ENCODE data around the gene ARMC9. TPM values are rescaled to one million over a fixed set of nuclear protein-coding genes. Genes with fewer than 3 reads are reported as not detected.

Gene ARMC9
- total RNA-seq, 1 donor from 2014 or later: 35.2 TPM

DNA sequence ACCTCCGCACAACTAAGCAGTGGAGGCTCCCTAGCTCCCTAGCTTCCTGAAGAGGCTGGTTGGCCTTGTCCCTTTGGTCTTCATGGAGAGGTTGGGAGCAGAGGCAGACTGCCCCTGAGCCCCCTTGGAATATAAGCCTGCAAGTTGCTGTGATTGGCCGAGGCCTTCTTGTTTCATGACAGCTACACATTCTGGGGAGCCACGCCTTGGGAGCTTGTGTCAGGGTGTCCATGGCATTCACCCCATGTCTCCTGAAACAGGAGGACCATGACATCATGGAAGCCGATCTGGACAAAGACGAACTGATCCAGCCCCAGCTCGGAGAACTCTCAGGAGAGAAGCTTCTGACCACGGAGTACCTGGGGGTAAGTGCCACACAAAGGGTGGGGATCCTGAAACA is 133.1 kb downstream of the ARMC9 start:
- no peak overlapping the region for H3K4me3 Mint-ChIP-seq

GRCh38 chr2:231332388-231332787 is 134.0 kb downstream of the ARMC9 start:
- Mint-ChIP-seq H3K36me3 (peaks cover 31% of the 10 kb centered on the region), H3K27me3 (no peaks in the 10 kb centered on the region), H3K4me1 (ENCODE audit: unreplicated experiment) (no peaks in the 10 kb centered on the region), H3K4me3 (no peak overlapping the region), H3K27ac (no peak overlapping the region), H3K9me3 (peaks cover 3% of the 10 kb centered on the region)
- no peak for DNase-seq (ENCODE audit: extremely low spot score, unreplicated experiment)
- TF ChIP-seq, protein P1, sequence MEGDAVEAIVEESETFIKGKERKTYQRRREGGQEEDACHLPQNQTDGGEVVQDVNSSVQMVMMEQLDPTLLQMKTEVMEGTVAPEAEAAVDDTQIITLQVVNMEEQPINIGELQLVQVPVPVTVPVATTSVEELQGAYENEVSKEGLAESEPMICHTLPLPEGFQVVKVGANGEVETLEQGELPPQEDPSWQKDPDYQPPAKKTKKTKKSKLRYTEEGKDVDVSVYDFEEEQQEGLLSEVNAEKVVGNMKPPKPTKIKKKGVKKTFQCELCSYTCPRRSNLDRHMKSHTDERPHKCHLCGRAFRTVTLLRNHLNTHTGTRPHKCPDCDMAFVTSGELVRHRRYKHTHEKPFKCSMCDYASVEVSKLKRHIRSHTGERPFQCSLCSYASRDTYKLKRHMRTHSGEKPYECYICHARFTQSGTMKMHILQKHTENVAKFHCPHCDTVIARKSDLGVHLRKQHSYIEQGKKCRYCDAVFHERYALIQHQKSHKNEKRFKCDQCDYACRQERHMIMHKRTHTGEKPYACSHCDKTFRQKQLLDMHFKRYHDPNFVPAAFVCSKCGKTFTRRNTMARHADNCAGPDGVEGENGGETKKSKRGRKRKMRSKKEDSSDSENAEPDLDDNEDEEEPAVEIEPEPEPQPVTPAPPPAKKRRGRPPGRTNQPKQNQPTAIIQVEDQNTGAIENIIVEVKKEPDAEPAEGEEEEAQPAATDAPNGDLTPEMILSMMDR (conservative IDR thresholded peaks at IDR 0.05): no peak

More for the DNA sequence above, 133.1 kb downstream of the ARMC9 start:
- Mint-ChIP-seq H3K27ac (no peak overlapping the region), H3K27me3 (no peaks in the 10 kb centered on the region), H3K9me3 (peaks cover 3% of the 10 kb centered on the region), H3K4me1 (ENCODE audit: unreplicated experiment) (no peaks in the 10 kb centered on the region), H3K36me3 (peaks cover 31% of the 10 kb centered on the region)
- DNase-seq (ENCODE audit: extremely low spot score, unreplicated experiment): no peak
- TF ChIP-seq, protein P1 (conservative IDR thresholded peaks at IDR 0.05): no peak

DNA sequence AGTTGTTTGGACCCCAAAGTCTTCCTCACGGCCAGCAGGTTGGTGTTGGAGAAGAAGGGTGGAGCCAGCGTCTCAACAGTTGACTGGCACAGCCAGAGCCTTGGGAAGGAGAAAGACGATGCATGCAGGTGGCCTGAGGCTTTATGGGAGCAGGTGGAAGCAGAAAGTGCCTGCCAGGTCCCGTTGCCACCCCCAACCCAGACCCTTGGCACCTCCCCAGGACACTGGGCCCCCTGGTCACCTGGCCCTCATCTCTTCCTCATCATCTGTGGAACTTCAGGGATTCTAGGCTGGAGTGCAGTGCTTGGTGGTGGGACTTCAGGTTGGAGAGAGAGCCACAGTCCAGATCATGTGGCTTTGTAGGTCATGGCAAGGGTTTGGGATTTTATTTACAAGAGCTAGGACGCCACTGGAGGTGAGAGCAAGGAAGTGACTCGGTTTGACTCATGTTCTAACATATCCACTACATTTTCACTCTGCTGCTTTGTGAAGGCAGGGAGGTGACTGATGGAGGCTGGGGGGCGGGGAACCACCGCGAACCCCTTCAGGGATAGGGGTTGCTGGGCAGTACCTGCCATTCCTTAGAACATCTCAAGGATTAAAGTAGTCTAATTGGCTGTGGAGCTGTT is 134.6 kb downstream of the ARMC9 start:
- TF ChIP-seq, protein P1 (conservative IDR thresholded peaks at IDR 0.05): no peak
- DNase-seq (ENCODE audit: extremely low spot score, unreplicated experiment): no peak
- H3K27ac Mint-ChIP-seq: no peak overlapping the region
- H3K9me3 Mint-ChIP-seq: peaks cover 3% of the 10 kb centered on the region
- peaks cover 31% of the 10 kb centered on the region for H3K36me3 Mint-ChIP-seq
- H3K27me3 Mint-ChIP-seq: no peaks in the 10 kb centered on the region
- H3K4me1 Mint-ChIP-seq (ENCODE audit: unreplicated experiment): no peaks in the 10 kb centered on the region
- no peak overlapping the region for H3K4me3 Mint-ChIP-seq

DNA sequence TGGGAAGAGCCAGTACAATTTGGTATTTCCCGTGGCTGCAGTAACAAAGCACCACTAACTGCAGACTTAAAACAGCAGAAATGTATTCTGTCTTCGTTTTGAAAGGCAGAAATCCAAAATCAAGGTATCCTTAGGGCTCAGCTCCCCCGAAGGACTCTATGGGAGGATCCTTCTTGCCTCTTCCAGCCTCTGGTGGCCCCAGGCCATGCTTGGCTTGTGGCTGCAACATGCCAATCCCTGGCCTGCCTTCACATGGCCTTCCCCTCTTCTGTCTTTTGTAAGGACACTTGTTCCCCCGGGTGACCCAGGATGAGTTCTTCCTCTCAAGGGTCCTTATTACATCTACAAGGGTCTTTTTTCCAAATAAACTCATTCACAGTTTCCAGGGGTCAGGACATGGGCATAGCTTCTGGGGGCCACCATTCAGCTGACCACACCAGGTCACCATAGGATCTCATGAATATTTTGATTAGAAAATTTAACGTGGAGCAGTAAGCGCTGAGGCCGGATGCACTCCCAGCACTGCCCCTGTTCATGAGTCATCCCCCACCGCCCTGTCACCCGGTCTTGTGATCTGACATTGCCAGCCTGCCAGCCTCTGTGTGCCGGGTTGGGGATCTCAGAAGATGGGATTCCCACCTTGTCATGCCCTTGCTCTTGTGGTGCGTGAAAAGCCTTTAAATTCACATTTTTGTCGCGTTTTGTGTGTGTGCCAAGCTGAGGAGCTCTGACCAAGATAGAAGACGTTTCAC is 135.9 kb downstream of the ARMC9 start:
- Mint-ChIP-seq H3K36me3 (peaks cover 31% of the 10 kb centered on the region), H3K27ac (no peak overlapping the region)

DNA sequence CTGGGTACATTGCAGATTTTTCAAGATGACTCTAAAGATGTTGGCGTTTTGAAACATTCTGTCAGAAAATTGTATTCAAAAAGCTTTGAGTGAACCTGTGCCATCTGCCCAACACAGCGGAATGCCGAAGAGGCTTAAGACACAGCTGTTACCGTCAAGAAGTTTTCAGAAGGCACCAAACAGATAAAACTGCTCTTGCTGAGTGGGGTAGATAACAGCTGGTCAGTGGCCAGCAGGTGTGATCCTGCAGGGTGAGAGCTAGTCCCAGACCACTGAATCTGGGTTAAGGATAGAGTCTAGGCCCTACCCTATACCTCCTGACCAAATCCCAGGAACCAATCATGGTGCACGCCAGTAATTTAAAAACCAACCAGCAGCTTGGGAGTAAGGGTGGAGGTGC is 136.6 kb downstream of the ARMC9 start:
- H3K27ac Mint-ChIP-seq: no peak overlapping the region
- no peak overlapping the region for H3K4me3 Mint-ChIP-seq
- no peak for DNase-seq (ENCODE audit: extremely low spot score, unreplicated experiment)
- TF ChIP-seq, protein P1 (conservative IDR thresholded peaks at IDR 0.05): no peak
- peaks cover 25% of the 10 kb centered on the region for H3K36me3 Mint-ChIP-seq
- no peaks in the 10 kb centered on the region for H3K4me1 Mint-ChIP-seq (ENCODE audit: unreplicated experiment)
- peaks cover 3% of the 10 kb centered on the region for H3K9me3 Mint-ChIP-seq
- no peaks in the 10 kb centered on the region for H3K27me3 Mint-ChIP-seq

More for the DNA sequence above, 135.9 kb downstream of the ARMC9 start:
- DNase-seq (ENCODE audit: extremely low spot score, unreplicated experiment): no peak
- H3K27me3 Mint-ChIP-seq: no peaks in the 10 kb centered on the region
- no peak overlapping the region for H3K4me3 Mint-ChIP-seq
- peaks cover 3% of the 10 kb centered on the region for H3K9me3 Mint-ChIP-seq
- no peaks in the 10 kb centered on the region for H3K4me1 Mint-ChIP-seq (ENCODE audit: unreplicated experiment)
- TF ChIP-seq, protein P1 (conservative IDR thresholded peaks at IDR 0.05): no peak
